Lower lobe of right lung (tissue), 2 donors: ENCODE measurements around the gene RARG. TPM values are rescaled to one million over a fixed set of nuclear protein-coding genes. Genes with fewer than 3 reads are reported as not detected.

Experiments
- ATAC-seq, 2 donors: fragments of 200-7000 bp; cut with Tn5 transposase; one replicate each; pipeline ENCODE4 v1.9.1; 2020 to 2022; ENCODE audit warnings: mild to moderate bottlenecking in 2 of 2, moderate library complexity in 2 of 2
- DNase-seq: peaks from one replicate; pipeline ENCODE4 v3.0.0-alpha.2; 2020
- H3K27ac ChIP-seq: fragments of 200-600 bp; one replicate; pipeline ENCODE4 v1.8.0; 2022
- H3K27me3 ChIP-seq: fragments of 200-600 bp; one replicate; pipeline ENCODE4 v1.8.0; 2022; ENCODE audit warnings: low read depth
- H3K36me3 ChIP-seq: fragments of 200-600 bp; one replicate; pipeline ENCODE4 v1.8.0; 2022; ENCODE audit warnings: mild to moderate bottlenecking
- H3K4me1 ChIP-seq: fragments of 200-600 bp; one replicate; pipeline ENCODE4 v1.8.0; 2022
- H3K4me3 ChIP-seq: fragments of 200-600 bp; one replicate; pipeline ENCODE4 v1.8.0; 2022; ENCODE audit warnings: mild to moderate bottlenecking
- H3K9me3 ChIP-seq: fragments of 200-600 bp; one replicate; pipeline ENCODE4 v1.8.0; 2022
- intact Hi-C: fragments of 100-400 bp; cut with DNase I; formaldehyde crosslinking; loops from one replicate; pipeline ENCODE4 v1.11.0; 2022
- total RNA-seq: library from RNA; stranded (reverse); fragmentation: NEBNext Ultra II Directional; extraction: Animal tissue kit (Norgen Biotek cat#: 25700); gene quantifications from one replicate; pipeline ENCODE4 v1.2.1, GENCODE V29; 2021
- TF ChIP-seq, protein P1 (sequence below): fragments of 200-600 bp; IDR thresholded peaks from one replicate; pipeline ENCODE4 v1.8.0; 2022; ENCODE audit warnings: antibody characterized with exemption, mild to moderate bottlenecking
- donor health status: DM: no; HTN: yes; CAD: no; lungs with severe emphysema.

Gene RARG
- total RNA-seq, 1 donor from 2014 or later, result 30.1 TPM

DNA sequence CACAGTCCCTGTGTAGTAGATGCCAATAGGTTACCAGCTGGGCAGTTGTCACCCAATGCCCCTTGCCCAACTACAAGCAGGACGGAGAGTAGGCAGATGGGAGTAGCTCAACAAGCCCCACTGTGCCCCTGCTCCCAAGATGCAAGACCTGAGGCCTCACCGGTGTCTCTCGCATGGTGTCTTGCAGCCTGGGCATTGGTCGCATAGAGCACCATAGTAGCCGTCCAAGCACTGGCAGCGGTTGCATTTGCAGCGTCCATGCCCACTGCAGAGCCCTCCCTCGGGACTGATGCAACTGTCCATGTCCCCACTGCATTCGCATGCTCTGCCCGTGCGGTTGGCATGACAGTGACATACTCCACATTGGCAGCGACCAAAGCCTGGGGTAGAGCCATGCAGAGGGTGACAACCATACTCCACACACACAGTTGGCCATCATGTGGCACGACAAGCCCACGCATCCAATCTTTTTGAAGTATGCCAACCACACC, 39.4 kb downstream of the RARG start:
- TF ChIP-seq, protein P1, sequence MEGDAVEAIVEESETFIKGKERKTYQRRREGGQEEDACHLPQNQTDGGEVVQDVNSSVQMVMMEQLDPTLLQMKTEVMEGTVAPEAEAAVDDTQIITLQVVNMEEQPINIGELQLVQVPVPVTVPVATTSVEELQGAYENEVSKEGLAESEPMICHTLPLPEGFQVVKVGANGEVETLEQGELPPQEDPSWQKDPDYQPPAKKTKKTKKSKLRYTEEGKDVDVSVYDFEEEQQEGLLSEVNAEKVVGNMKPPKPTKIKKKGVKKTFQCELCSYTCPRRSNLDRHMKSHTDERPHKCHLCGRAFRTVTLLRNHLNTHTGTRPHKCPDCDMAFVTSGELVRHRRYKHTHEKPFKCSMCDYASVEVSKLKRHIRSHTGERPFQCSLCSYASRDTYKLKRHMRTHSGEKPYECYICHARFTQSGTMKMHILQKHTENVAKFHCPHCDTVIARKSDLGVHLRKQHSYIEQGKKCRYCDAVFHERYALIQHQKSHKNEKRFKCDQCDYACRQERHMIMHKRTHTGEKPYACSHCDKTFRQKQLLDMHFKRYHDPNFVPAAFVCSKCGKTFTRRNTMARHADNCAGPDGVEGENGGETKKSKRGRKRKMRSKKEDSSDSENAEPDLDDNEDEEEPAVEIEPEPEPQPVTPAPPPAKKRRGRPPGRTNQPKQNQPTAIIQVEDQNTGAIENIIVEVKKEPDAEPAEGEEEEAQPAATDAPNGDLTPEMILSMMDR, result no peak
- no peak overlapping the region for H3K4me3 ChIP-seq
- H3K9me3 ChIP-seq, result no peaks in the 10 kb centered on the region
- intact Hi-C loops, result no loop called here
- peaks cover 7% of the 10 kb centered on the region for H3K4me1 ChIP-seq
- no peak overlapping the region for H3K27ac ChIP-seq
- peaks cover 23% of the 10 kb centered on the region for H3K36me3 ChIP-seq
- ATAC-seq, result no peak
- H3K27me3 ChIP-seq, result no peaks in the 10 kb centered on the region
- DNase-seq, result no peak

DNA sequence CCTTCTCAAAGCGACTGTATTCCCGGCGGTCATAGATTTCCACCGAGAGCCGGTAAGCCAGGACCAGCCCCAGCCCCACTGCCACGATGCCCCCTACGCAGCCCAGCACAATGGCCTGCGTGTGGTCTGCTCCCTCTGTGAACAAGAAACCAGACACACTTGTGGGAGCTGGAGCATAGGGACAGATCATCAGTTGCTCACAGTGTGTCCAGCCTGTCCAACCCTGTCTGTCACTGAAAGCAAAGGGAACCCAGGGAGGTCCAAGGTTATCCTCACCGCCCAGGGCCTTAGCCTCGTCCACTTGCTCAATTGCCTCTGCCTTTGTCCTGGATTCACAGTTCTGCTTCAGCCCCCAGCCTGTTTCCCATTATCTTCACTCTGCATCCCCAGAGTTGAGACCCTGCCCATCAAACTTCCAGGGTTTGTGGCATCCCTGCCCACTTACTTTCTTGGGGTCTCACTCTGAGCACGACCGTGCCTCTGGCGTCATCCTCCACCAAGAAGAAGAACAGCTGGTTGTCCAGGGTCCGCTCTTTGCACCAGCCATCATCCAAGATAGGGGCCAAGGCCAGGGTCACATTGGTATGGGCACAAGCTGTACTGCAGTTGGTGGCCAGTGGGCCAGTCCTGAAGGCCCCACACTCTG, 40.0 kb downstream of the RARG start:
- Histone ChIP-seq H3K4me3 (no peak overlapping the region), H3K4me1 (peaks cover 1% of the 10 kb centered on the region), H3K27me3 (no peaks in the 10 kb centered on the region), H3K9me3 (no peaks in the 10 kb centered on the region), H3K36me3 (peaks cover 29% of the 10 kb centered on the region), H3K27ac (no peak overlapping the region)
- TF ChIP-seq, protein P1, result no peak
- ATAC-seq, result no peak
- no peak for DNase-seq
- intact Hi-C loops, result no loop called here

DNA sequence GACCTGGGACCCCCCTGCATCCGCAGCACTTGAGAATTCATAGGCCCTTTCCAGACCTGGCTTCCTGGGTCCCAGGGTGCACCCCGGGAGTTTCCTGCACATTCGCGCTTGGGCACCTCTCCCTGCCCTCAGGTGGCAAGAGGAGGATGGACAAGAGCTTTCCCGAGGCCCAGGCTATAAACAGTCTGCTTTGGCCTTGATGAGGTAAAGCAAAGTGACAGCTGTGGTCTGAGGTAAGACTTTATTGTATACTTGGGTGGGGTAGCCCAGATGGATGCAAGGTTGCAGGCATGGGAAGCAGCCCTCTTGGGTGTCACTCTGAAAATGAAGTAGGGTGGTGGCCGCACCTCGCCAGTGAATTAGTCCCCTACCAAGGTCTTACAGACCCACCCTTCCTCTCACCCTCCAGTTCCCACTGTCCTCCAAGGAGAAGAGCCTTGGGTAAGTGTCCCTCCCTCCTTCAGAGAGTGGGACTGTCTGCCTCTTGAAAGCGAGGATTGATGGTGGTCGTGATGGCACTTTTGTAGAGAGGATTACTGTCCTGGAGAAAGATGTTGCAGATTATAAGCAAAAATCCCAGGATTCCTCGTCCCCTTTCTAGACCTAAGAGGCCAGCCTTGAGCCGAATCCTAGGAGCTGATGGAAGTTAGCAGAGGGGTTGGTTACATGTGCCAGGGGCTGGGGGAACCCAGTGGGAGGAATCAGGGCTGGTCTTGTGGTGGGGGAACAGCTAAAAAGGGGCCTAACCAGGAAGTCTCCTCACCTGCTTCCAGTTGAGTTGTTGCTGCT, 40.7 kb downstream of the RARG start:
- Histone ChIP-seq H3K27me3 (no peaks in the 10 kb centered on the region), H3K9me3 (no peaks in the 10 kb centered on the region), H3K4me3 (no peak overlapping the region), H3K4me1 (no peaks in the 10 kb centered on the region), H3K27ac (no peak overlapping the region), H3K36me3 (peaks cover 36% of the 10 kb centered on the region)
- TF ChIP-seq, protein P1, result no peak
- no peak for DNase-seq
- intact Hi-C loops, result no loop called here
- no peak for ATAC-seq

DNA sequence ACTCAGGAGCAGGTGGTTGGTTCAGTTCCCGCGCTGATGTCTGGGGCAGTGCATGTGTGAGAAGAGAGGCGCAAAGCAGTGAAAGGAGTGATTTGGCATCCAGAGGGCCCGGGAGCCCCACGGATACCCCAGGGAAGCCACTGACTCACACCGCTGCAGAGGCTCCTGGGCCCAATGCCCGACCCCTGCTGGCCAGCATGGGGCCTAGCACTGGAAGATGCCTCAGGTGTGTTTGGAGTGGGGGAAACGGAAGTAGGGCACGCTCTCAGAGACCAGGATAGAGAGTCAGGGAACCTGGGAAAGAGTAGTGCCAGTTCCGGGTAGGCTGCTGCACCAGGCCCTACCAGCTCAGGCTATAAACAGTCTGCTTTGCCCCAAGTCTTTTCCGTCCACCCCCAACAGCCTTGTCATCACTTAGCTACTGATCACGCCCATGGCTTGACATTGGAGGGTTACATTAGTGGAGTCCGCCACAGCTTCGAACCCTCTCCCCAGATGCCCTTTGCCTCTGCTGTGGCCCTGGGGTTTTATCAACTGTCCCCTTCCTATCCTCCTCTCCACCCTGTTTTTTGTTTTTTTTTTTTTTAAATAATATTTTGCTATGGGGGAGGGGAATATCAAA, 41.8 kb downstream of the RARG start:
- intact Hi-C loops, result no loop called here
- peak; percentile 60 for DNase-seq
- Histone ChIP-seq H3K27me3 (no peaks in the 10 kb centered on the region), H3K9me3 (no peaks in the 10 kb centered on the region), H3K36me3 (peaks cover 47% of the 10 kb centered on the region), H3K4me1 (no peaks in the 10 kb centered on the region), H3K27ac (no peak overlapping the region), H3K4me3 (no peak overlapping the region)
- TF ChIP-seq, protein P1, result peak; percentile 70
- peak; percentile 83 to 86 for ATAC-seq

DNA sequence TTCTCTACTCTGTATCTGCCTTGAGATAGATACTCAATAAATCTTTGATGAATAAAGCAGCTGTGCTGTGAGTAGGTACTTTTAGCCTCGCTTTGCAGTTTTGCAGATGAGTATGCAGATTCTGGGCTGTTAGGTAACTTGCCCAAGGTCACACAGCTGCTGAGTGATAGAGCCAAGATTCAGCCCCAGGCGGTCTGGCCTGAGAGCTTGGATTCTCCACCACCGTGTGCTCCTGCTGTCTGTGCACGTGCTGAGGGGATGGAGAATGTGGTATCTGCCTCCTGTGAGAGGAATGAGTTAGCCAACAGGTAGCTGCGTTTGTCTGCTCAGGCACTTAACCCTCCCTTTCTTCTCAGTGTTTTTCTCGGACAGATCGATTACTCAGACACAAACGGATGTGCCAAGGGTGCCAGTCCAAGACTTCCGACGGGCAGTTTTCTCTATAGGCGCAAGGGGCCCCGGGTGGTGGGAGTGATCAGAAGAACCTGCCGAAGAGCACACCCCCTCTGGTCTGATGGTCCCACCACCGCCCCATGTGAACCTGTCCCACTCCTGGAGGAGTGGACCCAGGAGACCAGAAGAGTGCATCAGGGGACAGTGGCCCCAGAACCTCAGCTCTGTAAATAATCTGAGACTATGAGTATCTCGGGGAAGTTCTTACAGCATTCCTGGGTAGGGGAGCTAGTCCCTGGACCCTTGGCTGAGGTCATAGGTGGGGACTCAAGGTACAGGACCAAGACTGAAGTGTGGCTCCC, 44.7 kb downstream of the RARG start:
- intact Hi-C loops, result no loop called here
- Histone ChIP-seq H3K9me3 (no peaks in the 10 kb centered on the region), H3K4me1 (peaks cover 25% of the 10 kb centered on the region), H3K36me3 (peaks cover 74% of the 10 kb centered on the region), H3K4me3 (no peak overlapping the region), H3K27ac (no peak overlapping the region), H3K27me3 (no peaks in the 10 kb centered on the region)
- TF ChIP-seq, protein P1, result no peak
- DNase-seq (no peak), ATAC-seq (no peak)
